Measurements from ENCODE around the gene GLYR1.

Gene GLYR1

DNA sequence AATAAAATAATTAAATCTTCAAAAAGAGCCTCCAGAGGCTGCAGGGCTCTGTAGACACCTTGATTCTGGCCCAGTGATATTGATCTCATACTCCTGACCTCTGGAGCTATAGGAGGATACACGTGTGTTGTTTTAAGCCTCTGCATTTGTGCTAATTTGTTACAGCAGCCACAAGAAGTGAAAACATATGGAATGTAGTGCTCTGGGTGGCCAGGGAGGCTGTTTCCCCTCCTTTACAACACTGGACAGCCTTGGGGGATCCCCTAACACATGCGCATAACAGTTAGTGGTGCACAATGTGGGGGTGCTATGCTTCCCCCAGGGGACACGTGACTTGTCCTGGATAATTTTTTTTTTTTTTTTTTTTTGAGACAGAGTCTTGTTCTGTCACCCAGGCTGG is 75.4 kb downstream of the GLYR1 start:
- no peak for TF ChIP-seq ZNF274 (IDR thresholded peaks at IDR 0.05; ENCODE audit: low read depth, low read length)
- H3K4me3 ChIP-seq (ENCODE audit: low read length): no peak overlapping the region

DNA sequence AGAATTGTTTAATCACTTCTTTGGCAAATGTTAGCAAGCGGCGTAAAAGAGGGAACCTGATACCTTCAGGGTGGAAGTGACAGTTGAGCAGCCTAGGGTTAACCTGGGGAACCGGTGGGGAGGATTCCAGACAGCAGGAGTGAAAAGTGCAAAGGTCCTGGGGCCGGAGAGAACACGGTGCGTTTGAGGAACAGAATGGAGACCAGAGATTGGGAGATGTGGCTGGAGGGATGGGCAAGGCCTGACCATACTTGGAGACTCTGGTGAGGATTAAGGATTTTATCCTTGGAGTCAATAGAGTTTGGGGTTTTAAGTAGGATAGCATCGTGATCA is 77.8 kb downstream of the GLYR1 start:
- TF ChIP-seq ZNF274 (IDR thresholded peaks at IDR 0.05; ENCODE audit: low read depth, low read length): no peak

DNA sequence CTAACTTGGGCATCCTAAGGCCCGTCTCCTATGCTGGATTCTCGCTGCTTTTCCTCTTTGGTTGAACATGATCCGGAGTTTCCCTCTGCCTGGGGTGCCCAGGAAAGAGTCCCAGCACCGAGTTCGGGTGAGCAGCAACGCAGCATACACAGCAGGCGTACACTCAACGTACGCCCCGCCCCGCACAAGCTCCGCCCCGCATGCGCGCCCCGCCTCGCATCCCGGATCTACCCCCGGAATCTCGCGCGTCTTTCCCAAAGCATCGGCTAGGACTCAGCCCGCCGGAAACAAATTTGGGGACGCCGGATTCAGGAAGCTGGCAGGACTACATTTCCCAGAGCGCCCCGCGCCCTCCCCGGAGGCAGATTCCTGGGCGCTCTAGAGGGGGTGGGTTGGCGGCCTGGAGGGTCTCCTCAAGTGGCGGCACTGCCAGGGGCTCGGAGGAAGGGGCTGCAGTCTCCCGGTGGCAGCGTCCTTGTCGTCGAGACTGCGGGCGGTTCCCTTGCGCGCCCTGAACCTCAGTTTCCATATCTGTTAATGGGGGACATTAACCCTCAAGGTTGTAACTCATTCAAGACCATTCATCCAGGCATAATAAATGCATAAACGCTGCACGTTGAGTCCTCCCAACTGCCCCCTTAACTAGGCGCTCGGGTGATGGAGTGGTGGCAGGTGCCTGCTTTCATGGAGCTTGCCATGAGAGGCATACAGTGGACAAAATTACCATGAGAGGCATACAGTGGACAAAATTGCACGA is 78.4 kb downstream of the GLYR1 start:
- peak overlapping the region; percentile 93 for H3K4me3 ChIP-seq (ENCODE audit: low read length)
- no peak for TF ChIP-seq ZNF274 (IDR thresholded peaks at IDR 0.05; ENCODE audit: low read depth, low read length)

More for the DNA sequence above, 77.8 kb downstream of the GLYR1 start:
- H3K4me3 ChIP-seq (ENCODE audit: low read length): no peak overlapping the region; the same call in 1 of the 2 replicates

DNA sequence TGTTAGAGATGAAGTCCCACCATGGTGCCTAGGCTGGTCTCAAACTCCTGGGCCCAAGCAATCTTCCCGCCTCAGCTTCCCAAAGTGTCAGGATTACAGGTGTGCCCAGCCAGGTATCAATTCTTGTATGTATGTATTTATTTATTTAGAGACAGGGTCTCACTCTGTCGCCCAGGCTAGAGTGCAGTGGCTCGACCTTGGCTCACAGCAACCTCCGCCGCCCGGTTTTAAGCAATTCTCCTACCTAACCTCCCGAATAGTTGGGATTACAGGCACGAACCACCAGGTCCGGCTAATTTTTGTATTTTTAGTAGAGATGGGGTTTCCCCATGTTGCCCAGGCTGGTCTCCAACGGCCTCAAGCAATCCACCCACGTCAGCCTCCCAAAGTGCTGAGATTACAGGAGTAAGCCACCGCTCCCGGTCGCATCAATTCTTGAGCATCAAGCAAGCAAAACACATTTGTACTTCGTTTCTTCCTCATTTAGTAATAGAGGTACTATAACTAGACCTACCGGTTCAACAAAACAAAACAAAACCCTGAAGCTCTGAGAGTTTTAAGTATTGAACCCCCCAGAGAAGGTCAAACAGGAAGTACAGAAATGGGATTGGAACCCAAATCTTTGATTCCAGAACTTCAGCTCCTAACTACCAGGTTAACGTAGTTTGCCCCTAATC is 79.1 kb downstream of the GLYR1 start:
- peak overlapping the region; percentile 93 for H3K4me3 ChIP-seq (ENCODE audit: low read length)
- no peak for TF ChIP-seq ZNF274 (IDR thresholded peaks at IDR 0.05; ENCODE audit: low read depth, low read length)

DNA sequence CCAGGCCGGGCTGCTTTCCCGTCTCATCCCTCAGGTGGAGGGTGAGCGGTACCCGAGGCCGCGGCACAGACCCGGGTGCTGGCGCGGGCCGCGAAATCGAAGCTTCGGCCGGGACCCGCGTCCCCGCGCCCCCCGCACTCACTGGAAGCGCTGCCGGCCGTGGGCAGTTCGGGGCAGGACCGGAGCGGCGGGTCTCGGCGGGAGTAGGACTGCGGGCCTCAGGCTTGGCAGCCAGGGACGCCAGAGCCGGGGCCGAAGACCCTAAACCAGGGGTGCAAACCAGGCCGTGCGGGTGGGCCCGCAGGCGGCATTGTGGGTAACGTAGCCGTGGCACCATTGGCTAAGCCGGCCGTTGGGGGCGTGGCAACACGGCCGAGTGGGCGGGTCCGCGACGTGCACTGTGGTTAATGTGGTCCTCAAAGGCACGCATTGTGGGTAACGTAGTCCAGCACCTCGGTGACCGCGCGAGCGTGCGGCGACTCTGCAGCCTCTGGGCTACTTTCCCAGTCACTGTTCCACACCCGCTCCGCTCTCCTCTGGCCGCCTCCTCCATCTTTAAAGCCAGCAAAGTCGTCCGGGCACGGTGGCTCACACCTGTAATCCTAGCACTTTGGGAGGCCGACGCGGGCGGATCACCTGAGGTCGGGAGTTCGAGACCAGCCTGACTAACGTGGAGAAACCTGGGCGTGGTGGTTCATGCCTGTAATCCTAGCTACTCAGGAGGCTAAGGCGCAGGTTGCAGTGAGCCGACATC is 80.0 kb downstream of the GLYR1 start, which contains the start of gene ZNF500:
Gene ZNF500, minus strand, starts transcription at position 288 of the 754 bp plus-strand sequence. CDS start 1,184 bp downstream, outside the sequence.
- TF ChIP-seq ZNF274 (IDR thresholded peaks at IDR 0.05; ENCODE audit: low read depth, low read length): no peak
- peak within 1 kb of the TSS; percentile 93 for H3K4me3 ChIP-seq (ENCODE audit: low read length)

DNA sequence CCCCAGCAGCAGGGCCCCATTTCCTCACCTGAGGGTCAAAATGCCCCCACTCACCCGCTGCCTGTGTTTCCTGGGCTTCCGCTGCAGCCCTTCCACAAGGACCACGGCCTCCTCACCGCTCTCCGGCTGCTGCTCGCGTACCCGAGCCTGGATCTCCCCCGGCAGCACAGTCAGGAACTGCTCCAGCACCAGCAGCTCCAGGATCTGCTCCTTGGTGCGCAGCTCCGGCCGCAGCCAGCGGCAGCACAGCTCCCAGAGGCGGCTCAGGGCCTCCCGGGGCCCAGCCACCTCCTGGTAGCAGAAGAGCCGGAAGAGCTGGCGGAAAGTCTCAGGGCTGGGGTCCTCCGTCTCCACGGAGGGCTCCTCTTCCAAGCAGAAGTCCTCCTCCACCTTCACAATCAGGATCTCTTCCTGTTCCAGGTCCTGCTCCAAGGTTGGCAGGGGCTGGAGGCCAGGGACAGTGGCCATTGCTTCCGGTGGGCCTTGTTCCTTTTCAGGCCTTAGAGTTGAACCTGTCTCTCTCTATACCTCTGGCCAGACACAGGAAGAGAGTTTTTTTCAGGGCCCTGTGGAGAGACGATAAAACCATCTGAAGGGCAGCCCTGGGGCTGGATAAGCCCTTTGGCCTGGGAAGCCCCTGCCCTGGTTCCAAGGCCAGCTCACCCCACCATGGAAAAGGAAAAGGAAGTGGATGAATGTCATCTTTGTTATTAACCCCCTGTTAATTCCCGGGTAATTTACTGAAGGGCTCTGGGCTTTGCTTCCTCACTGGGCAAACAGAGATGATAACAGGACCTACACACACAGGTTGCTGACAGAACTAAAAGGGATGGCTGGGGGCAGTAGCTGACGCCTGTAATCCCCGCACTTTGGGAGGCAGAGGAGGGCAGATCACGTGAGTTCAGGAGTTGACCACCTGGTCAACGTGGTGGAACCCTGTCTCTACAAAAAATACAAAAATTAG is 81.3 kb downstream of the GLYR1 start:
- no peak for TF ChIP-seq ZNF274 (IDR thresholded peaks at IDR 0.05; ENCODE audit: low read depth, low read length)
- H3K4me3 ChIP-seq (ENCODE audit: low read length): peak overlapping the region; percentile 93

DNA sequence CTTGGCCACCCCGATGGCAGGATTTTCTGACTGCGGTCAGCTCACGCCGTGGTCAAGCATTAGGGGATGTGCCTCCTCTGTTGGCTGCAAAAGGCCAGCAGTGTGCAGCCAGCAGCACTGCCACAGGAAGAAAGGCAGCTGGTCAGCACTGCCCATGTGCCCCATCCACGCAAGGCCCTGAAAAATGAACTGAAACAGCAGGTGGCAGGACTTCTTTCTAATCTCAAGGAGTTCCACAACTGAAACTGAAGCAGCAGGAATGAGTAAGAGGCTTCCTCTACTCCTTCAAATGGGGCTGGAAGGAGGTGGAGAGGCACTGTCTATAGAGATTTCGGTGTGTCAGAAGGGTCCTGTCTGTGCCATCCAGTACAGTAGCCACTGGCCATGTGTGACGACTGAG is 83.3 kb downstream of the GLYR1 start:
- no peak for TF ChIP-seq ZNF274 (IDR thresholded peaks at IDR 0.05; ENCODE audit: low read depth, low read length)
- no peak overlapping the region for H3K4me3 ChIP-seq (ENCODE audit: low read length)

DNA sequence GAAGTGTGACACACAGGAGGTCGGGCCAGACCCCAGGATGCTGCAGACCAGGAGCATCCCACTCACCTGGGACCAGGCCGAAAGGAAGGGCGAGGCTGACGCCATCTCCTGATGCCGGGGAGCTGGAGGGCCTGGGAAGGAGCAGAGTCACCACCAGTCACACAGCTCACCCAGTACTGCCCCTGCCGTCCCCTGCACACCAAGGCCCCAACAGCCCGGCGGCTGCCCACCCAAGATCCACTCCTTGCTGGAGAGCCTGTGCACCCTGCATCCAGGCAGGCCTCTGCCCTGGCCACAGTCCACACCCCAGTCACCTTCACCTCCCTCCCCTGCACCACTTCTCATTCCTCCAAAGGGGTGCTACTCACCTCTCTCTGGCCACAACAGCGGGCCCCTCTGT is 84.9 kb downstream of the GLYR1 start:
- no peak overlapping the region for H3K4me3 ChIP-seq (ENCODE audit: low read length)

DNA sequence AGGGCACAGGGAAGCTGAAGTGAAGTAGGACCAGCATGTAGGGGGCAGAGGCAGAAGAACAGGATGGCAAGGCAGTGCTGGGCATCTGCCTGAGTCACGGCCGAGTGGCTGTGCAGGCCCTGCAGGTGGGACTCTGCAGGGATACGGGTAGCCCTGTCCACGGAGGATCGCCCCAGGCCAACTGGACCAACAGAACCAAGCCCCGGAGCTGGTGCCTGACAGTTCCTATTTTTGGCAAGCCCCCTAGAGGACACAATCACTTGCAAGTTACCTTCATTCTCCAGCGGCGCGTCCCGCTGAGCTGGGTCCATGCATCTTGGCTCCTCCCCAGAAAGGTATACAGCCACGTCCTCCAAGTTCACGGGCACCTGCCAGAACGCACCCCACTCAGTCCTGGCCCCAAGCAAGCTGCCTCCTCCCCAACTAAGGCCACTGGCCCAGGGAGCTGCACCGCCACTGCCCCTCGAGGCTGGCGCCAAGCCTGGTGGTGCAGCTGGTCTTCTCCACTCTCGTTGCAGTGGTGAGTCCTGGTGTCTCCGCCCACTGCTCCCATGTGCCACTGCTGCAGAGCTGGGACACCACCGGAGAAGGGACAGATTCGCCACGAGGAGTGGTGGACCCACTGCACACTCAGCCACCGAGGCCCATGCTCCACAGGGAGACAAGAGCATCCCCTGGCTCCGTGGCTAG is 86.7 kb downstream of the GLYR1 start:
- no peak overlapping the region for H3K4me3 ChIP-seq (ENCODE audit: low read length)
- no peak for TF ChIP-seq ZNF274 (IDR thresholded peaks at IDR 0.05; ENCODE audit: low read depth, low read length)

More for the DNA sequence above, 84.9 kb downstream of the GLYR1 start:
- TF ChIP-seq ZNF274 (IDR thresholded peaks at IDR 0.05; ENCODE audit: low read depth, low read length): no peak

DNA sequence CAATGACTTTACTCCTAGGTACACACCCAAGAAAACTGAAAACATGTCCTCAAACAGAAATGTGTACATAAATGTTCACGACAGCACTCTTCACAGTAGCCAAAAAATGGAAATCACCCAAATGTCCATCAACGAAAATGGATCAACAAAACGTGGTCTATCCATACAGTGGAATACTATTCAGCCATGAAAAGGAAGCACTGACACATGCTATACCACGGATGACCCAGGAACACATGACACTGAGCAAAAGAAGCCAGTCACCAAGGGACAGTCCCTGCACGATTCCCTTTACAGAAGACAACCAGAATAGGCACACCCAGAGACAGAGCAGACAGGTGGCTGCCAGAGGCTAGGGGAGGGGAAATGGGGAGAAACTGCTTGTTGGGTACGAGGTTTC is 91.4 kb downstream of the GLYR1 start:
- H3K4me3 ChIP-seq (ENCODE audit: low read length): no peak overlapping the region
- TF ChIP-seq ZNF274 (IDR thresholded peaks at IDR 0.05; ENCODE audit: low read depth, low read length): no peak

DNA sequence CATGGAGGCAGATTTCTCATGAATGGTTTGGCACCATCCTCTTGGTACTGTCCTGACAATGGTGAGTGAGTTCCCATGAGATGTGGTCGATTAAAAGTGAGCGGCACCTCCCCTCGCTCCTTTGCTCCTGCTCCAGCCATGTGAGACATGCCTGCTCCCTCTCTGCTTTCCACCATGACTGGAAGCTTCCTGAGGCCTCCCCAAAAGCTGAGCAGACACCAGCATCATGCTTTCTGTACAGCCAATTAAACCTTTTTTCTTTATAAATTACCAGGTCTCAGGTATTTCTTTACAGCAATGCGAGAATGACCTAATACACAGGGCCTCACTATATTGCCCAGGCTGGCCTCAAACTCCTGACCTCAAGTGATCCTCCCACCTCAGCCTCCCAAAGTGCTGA is 92.2 kb downstream of the GLYR1 start:
- TF ChIP-seq ZNF274 (IDR thresholded peaks at IDR 0.05; ENCODE audit: low read depth, low read length): no peak

DNA sequence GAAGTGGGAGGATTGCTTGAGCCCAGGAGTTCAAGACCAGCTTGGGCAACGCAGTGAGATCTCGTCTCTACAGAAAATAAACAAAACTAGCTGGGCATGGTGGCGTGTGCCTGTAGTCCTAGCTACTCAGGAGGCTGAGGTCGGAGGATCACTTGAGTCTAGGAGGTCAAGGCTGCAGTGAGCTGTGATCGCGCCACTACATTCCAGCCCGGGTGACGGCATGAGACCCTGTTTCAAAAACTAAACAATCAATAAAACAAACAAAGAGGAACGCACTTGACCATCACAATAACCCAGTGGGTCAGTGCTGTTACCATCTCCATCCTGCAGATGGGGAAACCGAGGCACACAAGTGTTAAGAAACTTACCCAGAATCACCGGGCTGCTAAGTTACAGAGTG is 93.9 kb downstream of the GLYR1 start:
- H3K4me3 ChIP-seq (ENCODE audit: low read length): no peak overlapping the region

More for the DNA sequence above, 92.2 kb downstream of the GLYR1 start:
- H3K4me3 ChIP-seq (ENCODE audit: low read length): no peak overlapping the region

More for the DNA sequence above, 93.9 kb downstream of the GLYR1 start:
- no peak for TF ChIP-seq ZNF274 (IDR thresholded peaks at IDR 0.05; ENCODE audit: low read depth, low read length)
